GM18861 (cell line): ENCODE measurements around the gene CT45A8.
"Not testable (repeated sequence)": the region's sequence is repeated elsewhere in the genome, so short reads cannot be mapped to it uniquely, and the experiment has no call there.

Experiments used
- ATAC-seq: cut with Tn5 transposase; IDR thresholded peaks from one replicate; pipeline ENCODE4 v1.9.1; 2021; ENCODE audit not compliant: unreplicated experiment

CT45A8 gene

GRCh38 chrX:135854438-135854837 lies at the start of gene CT45A8:
Gene CT45A8 (minus strand): TSS chrX:135854538. CDS start chrX:135850783, 3,755 bp downstream.
- not testable (repeated sequence) for ATAC-seq

DNA sequence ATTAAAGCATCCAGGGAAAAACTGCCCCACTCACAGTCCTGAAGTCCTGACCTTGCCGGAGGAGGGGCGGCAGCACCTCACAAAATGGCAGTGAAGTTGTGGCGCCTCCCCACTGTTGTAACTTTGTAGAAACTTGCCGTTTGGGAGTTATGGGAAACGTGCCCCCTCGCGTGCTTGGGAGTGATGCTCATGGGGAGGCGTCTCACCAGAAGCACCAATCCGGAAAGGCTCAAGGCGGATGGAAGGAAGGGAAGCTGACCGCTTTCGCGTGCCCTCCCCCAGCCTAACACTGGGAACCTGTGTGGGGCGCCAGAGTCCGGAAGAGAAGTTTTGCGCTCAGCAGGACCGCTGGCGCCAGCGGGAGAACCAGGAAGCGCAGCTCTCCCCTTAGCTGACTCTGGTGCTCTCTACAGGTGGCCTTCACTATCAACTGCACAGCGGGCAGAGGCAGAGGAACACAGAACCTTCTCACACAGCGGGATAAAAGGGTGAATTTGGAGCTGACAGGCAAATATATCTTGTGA lies 39.0 kb upstream of the CT45A8 start, which contains the start of the genes CT45A10 and SAGE1:
TSS of gene CT45A10 (minus strand) at position 151 of the 524 bp plus-strand sequence. CDS start 8,100 bp downstream, outside the sequence.
TSS of gene SAGE1 (plus strand) at position 423 of the 524 bp plus-strand sequence. CDS start 2,527 bp downstream, outside the sequence.
- ATAC-seq = no peak

DNA sequence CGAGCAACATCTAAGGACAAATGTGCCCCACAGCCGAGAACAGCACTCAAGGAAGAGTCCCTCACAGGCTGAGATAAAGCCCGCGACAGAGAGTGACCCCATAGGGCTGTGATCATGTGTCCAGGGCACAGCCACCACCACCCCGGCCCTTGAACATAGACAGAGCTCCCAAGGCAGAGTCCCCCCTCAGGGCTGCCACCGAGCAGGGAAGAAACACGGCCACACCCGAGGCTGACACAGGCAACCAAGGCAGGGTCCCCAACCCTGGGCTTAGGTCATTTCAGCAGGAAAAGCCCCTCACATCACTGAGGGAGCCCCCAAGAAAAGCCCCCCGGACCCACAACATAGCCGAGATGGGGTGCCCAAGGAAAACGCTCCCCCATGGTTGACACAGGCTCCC lies 38.4 kb upstream of the CT45A8 start:
- ATAC-seq = no peak

DNA sequence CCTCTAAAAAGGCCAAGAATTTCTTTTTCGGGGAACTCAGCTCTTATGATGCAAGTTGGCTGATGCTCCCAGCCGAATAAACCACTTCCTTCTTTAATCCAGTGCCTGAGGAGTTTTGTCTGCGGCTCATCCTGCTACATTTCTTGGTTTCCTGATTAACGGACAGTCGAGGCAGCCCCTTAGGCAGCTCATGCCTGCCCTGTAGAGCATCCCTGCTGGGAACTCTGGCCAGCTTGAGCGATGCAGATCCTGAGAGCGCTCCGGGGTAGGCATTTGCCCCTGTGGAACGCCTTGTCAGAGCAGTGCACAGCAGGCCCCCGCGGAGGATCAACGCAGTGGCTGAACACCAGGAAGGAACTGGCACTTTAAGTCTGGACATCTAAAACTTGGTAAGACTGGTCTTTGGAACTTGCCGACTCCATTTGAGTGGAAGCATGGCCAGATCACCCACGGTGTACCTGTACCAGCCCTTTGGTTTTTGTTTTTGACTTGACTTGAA lies 35.8 kb upstream of the CT45A8 start:
- ATAC-seq = no peak

DNA sequence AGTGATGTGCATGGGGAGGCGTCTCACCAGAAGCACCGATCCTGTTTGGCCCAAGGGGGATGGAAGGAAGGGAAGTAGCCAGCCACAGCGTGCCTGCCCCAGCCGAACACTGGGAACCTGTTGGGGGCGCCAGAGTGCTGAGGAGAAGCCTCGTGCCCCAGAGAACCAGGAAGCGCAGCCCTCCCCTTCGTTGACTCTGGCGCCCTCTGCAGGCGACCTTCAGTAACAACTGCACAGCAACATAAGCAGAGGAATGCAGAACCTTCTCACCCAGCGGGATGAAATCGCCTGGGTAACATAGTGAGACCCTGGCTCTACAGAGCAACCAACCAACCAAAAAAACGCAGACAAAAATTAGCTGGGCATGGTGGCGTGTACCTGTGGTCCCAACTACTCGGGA lies 34.6 kb upstream of the CT45A8 start:
- not testable (repeated sequence) for ATAC-seq

DNA sequence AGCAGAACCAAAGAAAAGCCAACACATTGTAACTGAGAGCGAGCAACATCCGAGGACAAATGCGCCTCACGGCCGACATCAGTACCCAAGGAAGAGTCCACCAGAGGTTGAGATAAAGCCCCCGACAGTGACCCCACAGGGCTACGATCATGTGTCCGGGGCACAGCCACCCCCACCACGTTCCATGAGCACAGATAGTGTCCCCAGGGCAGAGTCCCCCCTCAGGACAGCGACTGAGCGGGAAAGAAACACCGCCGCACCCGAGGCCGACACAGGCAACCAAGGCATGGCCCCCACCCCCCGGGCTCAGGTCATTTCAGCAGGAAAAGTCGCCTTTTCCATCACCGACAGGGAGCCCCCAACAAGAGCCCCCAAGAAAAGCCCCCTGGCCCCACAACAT lies 33.9 kb upstream of the CT45A8 start:
- ATAC-seq = not testable (repeated sequence)

DNA sequence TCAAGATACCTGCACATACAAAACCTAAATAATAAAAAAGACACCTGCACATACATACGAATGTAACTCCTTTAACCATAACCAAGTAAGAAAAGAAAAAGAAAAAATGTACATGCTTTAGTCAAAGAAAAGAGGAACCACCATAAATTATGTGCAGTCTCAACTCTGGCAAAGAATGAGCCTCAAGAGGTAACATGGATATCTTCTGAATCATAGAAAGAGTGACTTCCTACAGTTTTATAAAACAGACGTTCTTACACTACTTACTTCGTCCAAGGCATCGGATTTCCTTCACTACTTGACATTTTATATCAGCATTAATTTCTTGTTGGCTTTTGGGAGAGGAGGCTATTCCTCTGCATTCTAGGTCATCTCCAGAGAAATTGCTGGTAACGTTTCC lies 28.4 kb upstream of the CT45A8 start:
- ATAC-seq = not testable (repeated sequence)

DNA sequence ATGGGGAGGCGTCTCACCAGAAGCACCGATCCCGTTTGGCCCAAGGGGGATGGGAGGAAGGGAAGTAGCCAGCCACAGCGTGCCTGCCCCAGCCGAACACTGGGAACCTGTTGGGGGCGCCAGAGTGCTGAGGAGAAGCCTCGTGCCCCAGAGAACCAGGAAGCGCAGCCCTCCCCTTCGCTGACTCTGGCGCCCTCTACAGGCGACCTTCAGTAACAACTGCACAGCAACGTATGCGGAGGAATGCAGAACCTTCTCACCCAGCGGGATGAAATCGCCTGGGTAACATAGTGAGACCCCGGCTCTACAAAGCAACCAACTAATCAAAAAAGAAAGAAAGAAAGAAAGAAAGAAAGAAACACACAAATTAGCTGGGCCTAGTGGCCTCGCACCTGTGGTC lies 17.4 kb upstream of the CT45A8 start, which contains the start of gene CT45A9:
TSS of gene CT45A9 (minus strand) at position 101 of the 400 bp plus-strand sequence. CDS start 3,751 bp downstream, outside the sequence.
- ATAC-seq = not testable (repeated sequence)

DNA sequence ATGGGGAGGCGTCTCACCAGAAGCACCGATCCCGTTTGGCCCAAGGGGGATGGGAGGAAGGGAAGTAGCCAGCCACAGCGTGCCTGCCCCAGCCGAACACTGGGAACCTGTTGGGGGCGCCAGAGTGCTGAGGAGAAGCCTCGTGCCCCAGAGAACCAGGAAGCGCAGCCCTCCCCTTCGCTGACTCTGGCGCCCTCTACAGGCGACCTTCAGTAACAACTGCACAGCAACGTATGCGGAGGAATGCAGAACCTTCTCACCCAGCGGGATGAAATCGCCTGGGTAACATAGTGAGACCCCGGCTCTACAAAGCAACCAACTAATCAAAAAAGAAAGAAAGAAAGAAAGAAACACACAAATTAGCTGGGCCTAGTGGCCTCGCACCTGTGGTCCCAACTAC lies 17.2 kb downstream of the CT45A8 start, which contains the start of gene CT45A7:
TSS of gene CT45A7 (minus strand) at position 101 of the 400 bp plus-strand sequence. CDS start 3,747 bp downstream, outside the sequence.
- not testable (repeated sequence) for ATAC-seq

GRCh38 chrX:135819912-135820311 lies 34.4 kb downstream of the CT45A8 start, which contains the start of gene CT45A2:
Gene CT45A2 (minus strand): TSS chrX:135820012. CDS start chrX:135816265, 3,747 bp downstream.
- not testable (repeated sequence) for ATAC-seq

DNA sequence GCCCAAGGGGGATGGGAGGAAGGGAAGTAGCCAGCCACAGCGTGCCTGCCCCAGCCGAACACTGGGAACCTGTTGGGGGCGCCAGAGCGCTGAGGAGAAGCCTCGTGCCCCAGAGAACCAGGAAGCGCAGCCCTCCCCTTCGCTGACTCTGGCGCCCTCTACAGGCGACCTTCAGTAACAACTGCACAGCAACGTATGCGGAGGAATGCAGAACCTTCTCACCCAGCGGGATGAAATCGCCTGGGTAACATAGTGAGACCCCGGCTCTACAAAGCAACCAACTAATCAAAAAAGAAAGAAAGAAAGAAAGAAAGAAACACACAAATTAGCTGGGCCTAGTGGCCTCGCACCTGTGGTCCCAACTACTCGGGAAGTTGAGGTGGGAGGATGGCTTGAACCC lies 51.7 kb downstream of the CT45A8 start, which contains the start of gene CT45A6:
TSS of gene CT45A6 (minus strand) at position 101 of the 400 bp plus-strand sequence. CDS start 3,794 bp downstream, outside the sequence.
- ATAC-seq = not testable (repeated sequence)
